Mesothelial cell of epicardium (in vitro differentiated cells): ENCODE results near the gene LIME1. TPM values are rescaled to one million over a fixed set of nuclear protein-coding genes. Genes with fewer than 3 reads are reported as not detected.

Source experiments
- DNase-seq, 2 experiments: peaks; one replicate each; pipeline ENCODE4 v3.0.0; 2021; ENCODE audit warnings: low spot score in 2 of 2; ENCODE audit not compliant: unreplicated experiment in 2 of 2
- H3K27ac Mint-ChIP-seq: 2 replicates; pipeline ENCODE4 v1.8.0; 2021; ENCODE audit warnings: mixed read lengths
- H3K27me3 Mint-ChIP-seq: 2 replicates; pipeline ENCODE4 v1.8.0; 2021; ENCODE audit warnings: low read depth, mixed read lengths
- H3K36me3 Mint-ChIP-seq: 2 replicates; pipeline ENCODE4 v1.8.0; 2021; ENCODE audit warnings: mixed read lengths
- H3K4me1 Mint-ChIP-seq: 2 replicates; pipeline ENCODE4 v1.8.0; 2021; ENCODE audit warnings: mixed read lengths
- H3K4me3 Mint-ChIP-seq: 2 replicates; pipeline ENCODE4 v1.8.0; 2021; ENCODE audit warnings: mild to moderate bottlenecking, moderate library complexity, mixed read lengths
- H3K9me3 Mint-ChIP-seq: 2 replicates; pipeline ENCODE4 v1.8.0; 2021; ENCODE audit warnings: mixed read lengths
- CTCF ChIP-seq: fragments of 200-600 bp; sonication (generic); IDR thresholded peaks from one replicate; pipeline ENCODE4 v1.5.0; 2021; ENCODE audit warnings: antibody characterized with exemption; ENCODE audit not compliant: unreplicated experiment
- total RNA-seq: library from RNA; stranded (reverse); gene quantifications from 3 replicates; pipeline ENCODE4 v1.2.1, GENCODE V29; 2021

Gene LIME1
- total RNA-seq, 1 donor from 2014 or later = 18.4 TPM

GRCh38 chr20:63703976-63704748, 32.3 kb upstream of the LIME1 start:
- no peak for DNase-seq
- no peak for TF ChIP-seq CTCF
- Mint-ChIP-seq H3K4me1 (peaks cover 13% of the 10 kb centered on the region), H3K9me3 (no peaks in the 10 kb centered on the region), H3K36me3 (peaks cover 13% of the 10 kb centered on the region), H3K27ac (no peak overlapping the region), H3K4me3 (no peak overlapping the region), H3K27me3 (no peaks in the 10 kb centered on the region)

DNA sequence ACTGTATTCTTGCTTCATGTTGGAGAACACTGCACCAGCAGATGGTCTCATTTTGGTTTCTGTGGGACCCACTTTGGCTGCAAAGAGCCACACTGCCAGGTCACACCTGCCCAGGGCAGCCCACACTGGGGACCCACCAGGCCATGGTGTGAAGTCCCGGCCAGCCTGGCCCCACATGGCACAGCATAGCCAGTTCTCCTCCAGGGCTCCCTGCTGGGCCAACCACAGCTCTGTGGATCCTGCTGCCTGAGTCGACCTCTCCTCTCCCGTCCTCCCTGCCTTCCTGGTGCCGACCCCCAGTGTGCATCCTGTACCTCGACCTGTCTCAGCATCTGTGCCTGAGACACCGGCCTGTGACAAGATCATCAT, 31.7 kb upstream of the LIME1 start:
- Mint-ChIP-seq H3K27ac (no peak overlapping the region), H3K4me3 (no peak overlapping the region), H3K9me3 (no peaks in the 10 kb centered on the region), H3K27me3 (no peaks in the 10 kb centered on the region), H3K36me3 (peaks cover 13% of the 10 kb centered on the region), H3K4me1 (peaks cover 13% of the 10 kb centered on the region)
- no peak for TF ChIP-seq CTCF
- no peak for DNase-seq

DNA sequence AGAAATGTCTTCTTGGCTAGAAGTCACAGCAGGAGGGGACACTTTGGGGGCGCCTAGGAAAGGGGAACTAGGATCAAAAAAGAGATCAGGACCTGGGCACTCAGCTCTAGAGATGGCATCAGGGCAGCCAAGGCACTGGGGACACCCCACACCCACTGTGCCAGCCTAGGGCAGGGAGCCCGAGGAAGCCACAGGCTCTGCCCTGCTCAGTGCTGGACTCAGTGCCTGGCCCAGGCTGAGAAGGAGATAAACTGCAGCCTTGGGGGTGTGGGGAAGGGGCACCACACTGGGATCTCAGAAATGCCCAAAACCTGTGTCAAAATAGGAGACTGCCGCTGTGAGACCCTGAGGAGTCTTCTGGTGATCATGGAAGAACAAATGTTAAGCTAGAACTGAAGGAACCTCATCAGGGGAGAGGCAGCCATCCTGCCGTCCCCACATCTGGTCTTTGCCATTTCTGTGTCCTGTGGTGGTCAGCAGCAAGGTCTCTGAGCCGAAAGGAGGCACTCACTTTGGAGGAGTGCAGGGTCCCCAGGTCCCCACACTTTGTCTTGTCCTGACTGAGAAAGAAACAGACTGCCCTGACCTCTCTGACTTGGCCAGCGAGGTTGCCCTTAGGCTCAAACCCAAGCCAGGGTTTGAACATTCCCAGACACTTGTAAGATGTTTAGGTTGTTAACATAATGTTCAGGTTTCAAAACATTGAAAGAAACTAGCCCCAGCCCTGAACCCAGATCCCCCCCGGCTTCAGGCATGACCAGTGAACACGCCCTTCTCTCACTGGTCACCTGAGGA, 31.0 kb upstream of the LIME1 start:
- TF ChIP-seq CTCF = no peak
- no peak for DNase-seq
- H3K27me3 Mint-ChIP-seq = no peaks in the 10 kb centered on the region
- peaks cover 15% of the 10 kb centered on the region for H3K36me3 Mint-ChIP-seq
- no peaks in the 10 kb centered on the region for H3K9me3 Mint-ChIP-seq
- H3K4me3 Mint-ChIP-seq = peak overlapping the region; percentile 49
- no peak overlapping the region for H3K27ac Mint-ChIP-seq
- H3K4me1 Mint-ChIP-seq = peaks cover 13% of the 10 kb centered on the region

- Mint-ChIP-seq H3K4me3 (peak overlapping the region; percentile 83), H3K36me3 (peaks cover 22% of the 10 kb centered on the region), H3K27ac (peak overlapping the region; percentile 91), H3K4me1 (peaks cover 15% of the 10 kb centered on the region), H3K27me3 (no peaks in the 10 kb centered on the region), H3K9me3 (no peaks in the 10 kb centered on the region)
- DNase-seq = no peak
- no peak for TF ChIP-seq CTCF
These were observed 30.3 kb upstream of the LIME1 start for GRCh38 chr20:63706027-63706695.

GRCh38 chr20:63706852-63707557, 29.5 kb upstream of the LIME1 start:
- no peak for TF ChIP-seq CTCF
- H3K36me3 Mint-ChIP-seq = peaks cover 28% of the 10 kb centered on the region
- H3K9me3 Mint-ChIP-seq = peaks cover 1% of the 10 kb centered on the region
- H3K4me3 Mint-ChIP-seq = peak overlapping the region; percentile 83
- peak in 1 of 2 experiments; percentile 37 for DNase-seq
- no peaks in the 10 kb centered on the region for H3K27me3 Mint-ChIP-seq
- peak overlapping the region; percentile 91 for H3K27ac Mint-ChIP-seq
- H3K4me1 Mint-ChIP-seq = peaks cover 15% of the 10 kb centered on the region
